Measurements from ENCODE around the gene CTAG1B. TPM values are rescaled to one million over a fixed set of nuclear protein-coding genes. Genes with fewer than 3 reads are reported as not detected.
"Not testable (repeated sequence)": the region's sequence is repeated elsewhere in the genome, so short reads cannot be mapped to it uniquely, and the experiment has no call there.

Gene CTAG1B
- total RNA-seq, 1 experiment from 2014 or later = not detected

- not testable (repeated sequence) for DNase-seq (ENCODE audit: low read depth)
Measured at GRCh38 chrX:154590415-154590814, 28.7 kb downstream of the CTAG1B start.

DNA sequence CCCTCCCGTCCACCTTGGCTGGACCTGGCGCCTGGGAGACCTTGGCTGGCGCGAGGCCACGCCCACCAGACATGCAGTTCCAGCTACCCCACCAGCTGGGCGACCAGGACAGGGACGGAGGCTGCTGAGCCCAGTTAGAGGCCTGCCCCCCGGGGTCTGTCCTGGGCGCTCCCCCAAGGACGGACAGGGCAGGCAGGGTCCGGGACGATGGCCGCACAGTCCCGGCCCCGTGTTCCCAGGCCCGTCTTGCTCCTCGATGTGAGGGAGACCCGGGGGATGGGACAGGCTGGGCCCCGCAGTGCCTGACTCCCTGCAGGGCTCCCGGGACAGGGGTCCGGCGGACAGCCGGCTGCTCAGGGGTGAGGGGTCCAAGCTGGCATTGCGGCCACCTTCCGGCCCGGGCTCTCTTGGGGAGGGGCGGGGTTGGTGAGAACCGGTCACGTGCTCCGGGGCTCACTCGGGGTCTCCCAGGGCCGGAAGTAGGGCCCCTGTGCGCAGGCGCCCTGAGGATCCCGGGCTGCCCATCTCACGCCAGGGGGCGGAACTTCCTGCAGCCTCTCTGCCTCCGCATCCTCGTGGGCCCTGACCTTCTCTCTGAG lies 34.4 kb downstream of the CTAG1B start, which contains the start of gene CTAG1A:
TSS of gene CTAG1A (plus strand) at position 549 of the 599 bp plus-strand sequence. CDS start 74 bp downstream, outside the sequence.
- not testable (repeated sequence) for DNase-seq (ENCODE audit: low read depth)

DNA sequence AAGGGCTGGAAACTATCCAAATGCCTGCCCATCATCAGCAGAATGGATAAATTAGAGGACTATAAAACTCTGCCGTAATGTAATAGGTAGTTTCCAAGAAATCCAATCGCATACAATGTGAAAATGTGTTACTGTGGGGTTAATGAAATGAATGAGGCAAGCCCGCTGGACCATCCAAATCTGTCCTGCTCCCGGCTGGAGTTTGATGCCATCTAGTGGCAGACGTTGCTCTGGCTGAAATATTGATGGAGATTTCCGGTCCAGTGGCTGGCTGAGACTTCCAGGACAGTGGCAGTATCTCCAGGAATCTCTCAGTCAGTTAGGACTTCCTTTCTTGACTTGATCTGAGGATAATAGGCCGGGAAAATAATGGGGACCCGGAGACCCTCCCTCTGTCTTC lies 36.1 kb downstream of the CTAG1B start:
- not testable (repeated sequence) for DNase-seq (ENCODE audit: low read depth)

DNA sequence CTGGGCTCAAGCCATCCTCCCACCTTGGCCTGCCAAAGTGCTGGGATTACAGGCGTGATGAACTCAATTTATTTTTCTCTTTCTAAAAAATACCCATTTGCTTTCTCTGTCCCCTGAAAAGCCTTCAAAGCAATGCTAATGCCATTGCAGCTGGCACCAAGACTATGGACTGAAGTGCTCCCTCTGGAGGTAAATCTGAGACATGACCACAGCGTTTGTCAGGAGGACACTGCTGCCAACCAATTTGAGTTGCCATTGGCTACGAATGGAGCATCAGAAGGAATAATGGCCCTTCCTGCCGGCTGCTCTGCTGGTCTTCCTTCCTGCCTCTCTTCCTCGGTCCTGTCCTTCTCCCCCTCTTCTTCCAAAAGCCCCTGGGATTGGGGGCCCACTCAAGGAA lies 44.0 kb downstream of the CTAG1B start:
- DNase-seq (ENCODE audit: low read depth) = not testable (repeated sequence)

DNA sequence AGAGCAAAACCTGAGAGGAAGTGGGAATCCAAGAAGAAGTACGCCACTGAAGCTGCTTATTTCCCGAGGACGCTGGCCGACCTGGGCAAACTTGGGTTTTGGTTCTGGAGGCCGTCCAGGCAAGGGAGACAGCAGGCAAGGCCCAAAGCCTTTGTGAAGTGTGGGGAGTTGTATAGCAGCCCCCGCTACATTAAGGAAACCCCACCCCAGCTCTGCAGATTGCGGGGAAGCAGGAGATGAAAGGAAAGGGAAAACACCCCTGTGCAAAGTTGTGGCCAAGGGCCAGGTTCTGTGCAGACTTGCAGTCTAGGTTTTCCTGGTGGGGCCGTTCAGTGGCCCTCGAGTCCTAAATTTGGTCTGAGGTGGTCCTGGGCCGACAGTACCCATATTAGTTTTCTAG lies 46.0 kb downstream of the CTAG1B start:
- DNase-seq (ENCODE audit: low read depth) = not testable (repeated sequence)

- DNase-seq (ENCODE audit: low read depth) = not testable (repeated sequence)
Measured at GRCh38 chrX:154570361-154570760, 48.7 kb downstream of the CTAG1B start.

Other genes starting within 250 kb of the CTAG1B start
- gene FLNA, start 244.6 kb downstream of the CTAG1B start, total RNA-seq (2014; rRNA removed) = 1,374 and 1,654 TPM in 2 replicates
- gene EMD, start 240.0 kb downstream of the CTAG1B start, total RNA-seq (2014; rRNA removed) = 67.0 and 77.3 TPM in 2 replicates
- 2,668 and 4,535 TPM in 2 replicates for gene RPL10, start 220.9 kb downstream of the CTAG1B start, total RNA-seq (2014; rRNA removed)
- 96.6 and 104 TPM in 2 replicates for gene DNASE1L1, start 210.0 kb downstream of the CTAG1B start, total RNA-seq (2014; rRNA removed)
- gene TAFAZZIN, start 207.7 kb downstream of the CTAG1B start, total RNA-seq (2014; rRNA removed) = 28.2 and 159 TPM in 2 replicates
- gene ATP6AP1, start 190.6 kb downstream of the CTAG1B start, total RNA-seq (2014; rRNA removed) = 48.9 and 50.6 TPM in 2 replicates
- 190 and 218 TPM in 2 replicates for gene GDI1, start 182.1 kb downstream of the CTAG1B start, total RNA-seq (2014; rRNA removed)
- gene FAM50A, start 175.1 kb downstream of the CTAG1B start, total RNA-seq (2014; rRNA removed) = 68.0 and 95.9 TPM in 2 replicates
- gene PLXNA3, start 161.0 kb downstream of the CTAG1B start, total RNA-seq (2014; rRNA removed) = 7.5 and 9.6 TPM in 2 replicates
- 66.8 and 70.1 TPM in 2 replicates for gene LAGE3, start 140.0 kb downstream of the CTAG1B start, total RNA-seq (2014; rRNA removed)
- 43.6 and 48.3 TPM in 2 replicates for gene UBL4A, start 132.7 kb downstream of the CTAG1B start, total RNA-seq (2014; rRNA removed)
- 48.8 and 57.7 TPM in 2 replicates for gene SLC10A3, start 128.7 kb downstream of the CTAG1B start, total RNA-seq (2014; rRNA removed)
- 46.5 and 47.4 TPM in 2 replicates for gene FAM3A, start 103.0 kb downstream of the CTAG1B start, total RNA-seq (2014; rRNA removed)
- gene G6PD, start 72.4 kb downstream of the CTAG1B start, total RNA-seq (2014; rRNA removed) = 56.9 and 60.1 TPM in 2 replicates
- 21.5 and 22.4 TPM in 2 replicates for gene IKBKG, start 71.7 kb downstream of the CTAG1B start, total RNA-seq (2014; rRNA removed)
- not detected in 2 replicates for gene CTAG1A, start 34.1 kb downstream of the CTAG1B start, total RNA-seq (2014; rRNA removed)
- not detected in 2 replicates for gene CTAG2, start 34.3 kb upstream of the CTAG1B start, total RNA-seq (2014; rRNA removed)
- gene GAB3, start 131.8 kb upstream of the CTAG1B start, total RNA-seq (2014; rRNA removed) = 2.4 and 12.5 TPM in 2 replicates
- gene DKC1, start 143.6 kb upstream of the CTAG1B start, total RNA-seq (2014; rRNA removed) = 40.5 and 46.2 TPM in 2 replicates
- 23.2 and 27.2 TPM in 2 replicates for gene MPP1, start 186.2 kb upstream of the CTAG1B start, total RNA-seq (2014; rRNA removed)
- gene SMIM9, start 215.4 kb upstream of the CTAG1B start, total RNA-seq (2014; rRNA removed) = not detected in 2 replicates

Data from LHCN-M2 (cell line).